GM19025 (cell line): Measurements from ENCODE around the gene PDIA5.

Experiments
- ATAC-seq: cut with Tn5 transposase; IDR thresholded peaks from one replicate; pipeline ENCODE4 v1.9.1; 2021; ENCODE audit warnings: mild to moderate bottlenecking, low read depth, moderate library complexity; ENCODE audit not compliant: unreplicated experiment

PDIA5 gene

DNA sequence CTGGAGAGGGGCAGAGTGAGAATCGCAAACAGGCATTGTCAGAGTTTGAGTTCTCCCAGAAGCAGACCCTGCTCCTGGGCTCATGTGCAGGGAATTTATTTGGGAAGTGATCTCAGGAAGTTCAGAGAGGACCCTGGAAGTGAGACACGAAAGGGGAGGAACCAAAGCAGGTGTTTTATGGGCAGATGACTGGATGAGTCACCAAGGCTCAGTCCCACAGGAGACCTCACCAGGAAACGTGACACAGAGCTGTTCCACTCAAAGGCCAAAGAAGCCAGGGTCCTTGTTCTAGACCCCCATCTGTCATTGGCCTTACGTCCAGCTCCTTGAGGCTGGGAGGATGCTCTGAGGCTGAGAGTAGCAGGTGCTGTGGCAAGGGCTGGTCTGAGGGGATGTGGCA lies 91.5 kb downstream of the PDIA5 start:
- no peak for ATAC-seq

- no peak for ATAC-seq
These were observed 92.1 kb downstream of the PDIA5 start for GRCh38 chr3:123158899-123159390.

- no peak for ATAC-seq
These were observed 93.3 kb downstream of the PDIA5 start for GRCh38 chr3:123159926-123160635.

DNA sequence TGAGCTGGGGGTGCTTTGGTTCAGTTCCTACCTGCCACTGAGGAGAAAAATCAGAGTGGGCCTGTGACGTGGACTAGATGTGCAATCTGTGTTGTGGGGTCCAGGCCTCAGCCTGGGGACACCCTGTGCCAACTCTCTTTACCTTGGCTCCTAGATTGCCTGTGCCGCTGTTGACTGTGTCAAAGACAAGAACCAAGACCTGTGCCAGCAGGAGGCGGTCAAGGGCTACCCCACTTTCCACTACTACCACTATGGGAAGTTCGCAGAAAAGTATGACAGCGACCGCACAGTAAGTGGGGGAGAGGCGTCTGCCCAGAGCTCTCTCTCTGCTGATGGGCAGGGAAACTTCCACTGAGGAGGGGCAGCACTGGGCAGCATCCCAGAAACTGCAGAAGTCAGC lies 94.3 kb downstream of the PDIA5 start:
- ATAC-seq = no peak

DNA sequence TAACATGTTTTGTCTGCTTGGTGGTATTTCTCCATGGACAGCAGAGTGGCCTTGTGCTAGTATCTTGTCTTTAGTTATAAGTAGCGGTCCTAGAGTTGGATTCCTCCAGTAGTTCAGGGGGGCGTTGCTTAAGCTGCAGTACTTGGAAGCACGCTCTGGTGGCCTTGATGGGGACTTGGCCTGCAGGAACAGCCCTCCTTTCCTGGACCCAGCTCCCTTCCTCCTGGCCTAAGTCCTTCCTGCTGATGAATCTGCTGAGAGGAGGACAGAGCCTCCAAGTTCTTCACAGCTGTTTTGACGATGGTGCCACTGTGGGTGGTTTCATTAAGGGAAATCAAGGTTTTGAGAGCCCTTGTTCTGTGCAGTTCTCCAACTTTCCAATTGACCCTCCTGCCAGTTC lies 96.3 kb downstream of the PDIA5 start:
- ATAC-seq = no peak

DNA sequence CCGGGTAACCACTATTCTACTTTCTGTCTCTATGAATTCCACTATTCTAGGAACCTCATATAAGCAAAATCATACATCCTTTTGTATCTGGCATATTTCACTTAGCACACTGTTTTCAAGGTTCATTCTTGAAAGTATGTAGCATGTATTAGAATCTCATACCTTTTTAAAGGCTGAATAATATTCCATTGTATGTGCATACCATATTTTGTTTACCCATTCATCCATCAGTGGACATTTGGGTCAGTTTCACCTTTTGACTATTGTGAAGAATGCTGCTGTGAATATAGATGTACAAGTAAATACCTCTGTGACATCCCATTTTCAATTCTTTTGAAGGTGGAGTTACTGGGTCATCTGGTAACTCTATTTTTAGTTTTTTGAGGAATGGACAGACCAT lies 98.3 kb downstream of the PDIA5 start:
- ATAC-seq = no peak

GRCh38 chr3:123167686-123168085 lies 100.9 kb downstream of the PDIA5 start:
- ATAC-seq = no peak

- ATAC-seq = no peak
These were observed 101.3 kb downstream of the PDIA5 start for GRCh38 chr3:123168122-123168521.

- no peak for ATAC-seq
These were observed 101.8 kb downstream of the PDIA5 start for GRCh38 chr3:123168605-123169004.

DNA sequence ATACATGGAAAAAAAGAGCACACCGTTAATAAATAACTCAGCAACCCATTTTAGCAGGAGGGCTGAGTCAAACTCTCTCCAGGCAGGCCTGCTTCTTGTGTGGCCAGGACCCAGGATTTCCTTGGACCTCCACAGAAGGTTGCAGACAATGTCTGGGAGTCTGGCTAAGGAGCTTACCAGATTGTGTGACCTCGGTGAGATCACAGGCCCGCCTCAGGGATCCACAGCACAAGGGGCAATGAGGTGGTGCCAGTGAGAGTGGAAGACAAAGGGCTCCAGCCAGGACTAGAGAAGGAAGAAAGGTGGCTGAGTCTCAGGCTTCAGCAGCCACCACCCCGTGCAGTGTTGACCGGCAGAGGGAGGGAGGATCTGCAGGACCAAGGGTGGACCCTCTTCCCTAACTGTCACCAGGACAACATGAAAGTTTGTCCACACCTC lies 102.7 kb downstream of the PDIA5 start:
- no peak for ATAC-seq

GRCh38 chr3:123169930-123170329 lies 103.1 kb downstream of the PDIA5 start:
- ATAC-seq = no peak

GRCh38 chr3:123180791-123181190 lies 114.0 kb downstream of the PDIA5 start:
- no peak for ATAC-seq

GRCh38 chr3:123186695-123187094 lies 119.9 kb downstream of the PDIA5 start:
- ATAC-seq = no peak

DNA sequence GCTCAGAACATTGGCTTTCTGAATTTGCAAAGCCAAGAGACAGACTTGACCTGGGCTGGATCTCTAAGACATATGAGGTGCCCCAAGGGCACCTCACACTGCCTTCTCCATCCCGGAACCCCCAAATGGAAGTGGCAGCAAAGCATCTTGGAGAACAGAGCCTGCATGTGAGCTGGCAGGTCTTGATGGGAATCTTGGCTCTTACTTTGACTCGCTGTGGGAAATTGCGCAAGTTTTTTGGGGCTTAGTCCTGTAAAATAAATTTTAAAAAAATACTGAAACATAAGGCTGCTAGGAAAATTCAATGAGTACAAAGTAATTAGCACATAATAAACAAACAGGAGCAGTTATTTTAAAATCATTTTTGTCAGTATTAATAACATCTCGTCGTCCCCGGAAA lies 121.2 kb downstream of the PDIA5 start:
- no peak for ATAC-seq

DNA sequence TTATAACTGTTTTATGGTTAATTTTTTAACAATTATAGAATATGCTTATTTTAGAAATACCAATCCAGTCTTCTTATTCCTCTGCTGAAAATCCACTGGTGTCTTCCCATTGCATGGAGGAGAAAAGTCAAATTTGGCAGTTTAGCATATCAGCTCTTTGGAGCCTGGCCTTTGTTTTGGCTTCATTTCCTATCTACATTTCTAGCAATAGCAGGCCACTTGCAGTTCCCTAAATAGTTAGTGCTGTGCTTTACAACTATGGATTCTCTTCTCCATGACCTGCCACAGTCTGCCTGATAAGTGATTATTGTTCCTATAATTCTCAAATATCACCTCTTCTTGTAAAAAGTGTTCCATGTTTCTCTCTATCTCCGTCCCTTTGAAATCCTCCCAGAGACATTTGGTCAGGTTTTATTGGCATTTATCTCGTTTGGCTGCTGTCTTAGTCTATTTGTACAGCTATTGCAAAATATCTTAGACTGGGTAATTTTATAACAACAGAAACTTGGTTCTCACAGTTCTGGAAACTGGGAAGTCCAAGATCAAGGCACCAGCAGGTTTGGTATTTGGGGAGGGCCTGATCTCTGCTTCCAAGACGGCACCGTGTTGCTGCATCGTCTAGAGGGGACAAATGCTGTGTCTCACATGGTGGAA lies 126.8 kb downstream of the PDIA5 start:
- ATAC-seq = no peak

DNA sequence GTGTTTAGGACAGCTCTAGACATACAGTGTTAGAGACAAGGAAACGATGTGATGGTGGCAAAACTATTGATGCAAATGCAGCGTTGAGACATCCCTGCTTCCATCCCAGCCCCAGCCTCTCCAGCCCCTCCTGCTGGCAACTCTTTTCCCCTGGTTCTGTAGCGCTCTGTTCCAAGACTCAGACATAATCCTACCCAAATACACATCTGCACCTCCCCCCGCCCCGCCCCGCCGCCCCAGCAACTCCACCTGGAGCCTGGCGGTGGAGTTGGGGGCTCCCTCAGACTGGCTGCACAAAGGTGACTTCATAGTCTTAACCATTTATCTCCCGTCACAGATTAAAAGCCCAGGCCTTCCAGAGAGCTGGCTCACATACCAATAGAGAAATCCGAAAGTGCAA lies 127.7 kb downstream of the PDIA5 start:
- no peak for ATAC-seq

- ATAC-seq = no peak
These were observed 131.5 kb downstream of the PDIA5 start for GRCh38 chr3:123198372-123198771.

GRCh38 chr3:123201223-123201556 lies 134.4 kb downstream of the PDIA5 start:
- ATAC-seq = no peak

GRCh38 chr3:123201557-123202427 lies 135.0 kb downstream of the PDIA5 start, which contains the start of gene SEC22A:
Gene SEC22A, plus strand, starts transcription at chr3:123201943. Its CDS starts 7,275 bp downstream, at chr3:123209218.
- peak; percentile 99 for ATAC-seq

DNA sequence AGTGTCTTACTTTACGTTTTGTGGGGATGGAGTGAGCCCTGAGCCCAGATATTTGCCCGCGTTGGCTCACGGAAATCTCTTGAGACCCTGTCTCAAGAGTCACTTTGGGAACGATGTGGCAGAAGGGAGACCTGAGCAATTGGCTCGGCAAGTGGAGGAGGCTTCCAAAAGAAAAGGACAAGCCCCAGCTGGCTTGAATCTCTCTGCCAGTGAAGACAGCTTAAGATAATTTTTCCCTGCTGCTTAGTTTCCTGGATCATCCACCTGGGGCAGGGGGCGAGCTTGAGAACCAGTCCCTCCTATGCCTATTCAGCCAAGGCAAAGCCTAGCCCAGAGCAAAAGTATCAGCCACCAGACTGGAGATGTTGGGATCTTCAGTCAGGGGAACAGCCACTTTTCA lies 135.6 kb downstream of the PDIA5 start:
- no peak for ATAC-seq
